ENCODE data around the gene MMP25. TPM values are rescaled to one million over a fixed set of nuclear protein-coding genes. Genes with fewer than 3 reads are reported as not detected.

MMP25 gene
- total RNA-seq, 1 donor, result not detected

DNA sequence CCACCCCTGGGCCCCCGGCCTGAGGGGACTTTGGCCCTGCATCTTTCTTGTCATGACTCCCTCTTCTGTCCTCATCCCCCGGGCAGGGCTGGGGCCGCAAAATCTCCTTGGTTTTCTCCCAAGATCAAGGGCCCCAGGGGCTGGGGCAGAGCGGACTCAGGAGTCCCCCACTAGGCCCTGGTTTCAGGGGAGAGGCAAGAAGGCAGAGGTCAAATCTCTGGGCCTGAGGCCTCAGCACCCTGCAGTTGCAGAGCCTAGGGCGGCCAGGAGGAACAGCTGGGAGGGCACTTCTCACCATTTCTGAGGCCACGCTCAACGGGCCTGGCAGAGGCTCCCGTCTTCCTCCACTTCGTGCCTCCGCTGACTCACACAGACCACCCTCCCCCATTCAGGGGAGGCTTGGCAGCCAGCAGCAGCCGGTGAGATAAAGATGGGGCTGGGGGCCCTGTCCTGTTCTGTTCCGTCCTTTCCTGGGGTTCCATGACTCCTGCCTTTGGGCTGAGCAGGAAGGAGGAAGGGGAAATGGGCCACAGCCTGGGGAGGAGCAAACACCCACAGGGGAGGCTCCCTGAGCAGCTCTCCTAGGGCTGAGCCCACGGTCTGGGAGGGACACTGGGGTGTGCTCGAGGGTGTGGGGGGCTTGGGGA is 40.4 kb downstream of the MMP25 start:
- DNase-seq (ENCODE audit: low read depth), result no peak
- TF ChIP-seq, protein P1, sequence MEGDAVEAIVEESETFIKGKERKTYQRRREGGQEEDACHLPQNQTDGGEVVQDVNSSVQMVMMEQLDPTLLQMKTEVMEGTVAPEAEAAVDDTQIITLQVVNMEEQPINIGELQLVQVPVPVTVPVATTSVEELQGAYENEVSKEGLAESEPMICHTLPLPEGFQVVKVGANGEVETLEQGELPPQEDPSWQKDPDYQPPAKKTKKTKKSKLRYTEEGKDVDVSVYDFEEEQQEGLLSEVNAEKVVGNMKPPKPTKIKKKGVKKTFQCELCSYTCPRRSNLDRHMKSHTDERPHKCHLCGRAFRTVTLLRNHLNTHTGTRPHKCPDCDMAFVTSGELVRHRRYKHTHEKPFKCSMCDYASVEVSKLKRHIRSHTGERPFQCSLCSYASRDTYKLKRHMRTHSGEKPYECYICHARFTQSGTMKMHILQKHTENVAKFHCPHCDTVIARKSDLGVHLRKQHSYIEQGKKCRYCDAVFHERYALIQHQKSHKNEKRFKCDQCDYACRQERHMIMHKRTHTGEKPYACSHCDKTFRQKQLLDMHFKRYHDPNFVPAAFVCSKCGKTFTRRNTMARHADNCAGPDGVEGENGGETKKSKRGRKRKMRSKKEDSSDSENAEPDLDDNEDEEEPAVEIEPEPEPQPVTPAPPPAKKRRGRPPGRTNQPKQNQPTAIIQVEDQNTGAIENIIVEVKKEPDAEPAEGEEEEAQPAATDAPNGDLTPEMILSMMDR (IDR thresholded peaks at IDR 0.05; ENCODE audit: insufficient read depth, low read length), result no peak
- no peak overlapping the region for H3K4me3 ChIP-seq (ENCODE audit: low read depth, low read length)

DNA sequence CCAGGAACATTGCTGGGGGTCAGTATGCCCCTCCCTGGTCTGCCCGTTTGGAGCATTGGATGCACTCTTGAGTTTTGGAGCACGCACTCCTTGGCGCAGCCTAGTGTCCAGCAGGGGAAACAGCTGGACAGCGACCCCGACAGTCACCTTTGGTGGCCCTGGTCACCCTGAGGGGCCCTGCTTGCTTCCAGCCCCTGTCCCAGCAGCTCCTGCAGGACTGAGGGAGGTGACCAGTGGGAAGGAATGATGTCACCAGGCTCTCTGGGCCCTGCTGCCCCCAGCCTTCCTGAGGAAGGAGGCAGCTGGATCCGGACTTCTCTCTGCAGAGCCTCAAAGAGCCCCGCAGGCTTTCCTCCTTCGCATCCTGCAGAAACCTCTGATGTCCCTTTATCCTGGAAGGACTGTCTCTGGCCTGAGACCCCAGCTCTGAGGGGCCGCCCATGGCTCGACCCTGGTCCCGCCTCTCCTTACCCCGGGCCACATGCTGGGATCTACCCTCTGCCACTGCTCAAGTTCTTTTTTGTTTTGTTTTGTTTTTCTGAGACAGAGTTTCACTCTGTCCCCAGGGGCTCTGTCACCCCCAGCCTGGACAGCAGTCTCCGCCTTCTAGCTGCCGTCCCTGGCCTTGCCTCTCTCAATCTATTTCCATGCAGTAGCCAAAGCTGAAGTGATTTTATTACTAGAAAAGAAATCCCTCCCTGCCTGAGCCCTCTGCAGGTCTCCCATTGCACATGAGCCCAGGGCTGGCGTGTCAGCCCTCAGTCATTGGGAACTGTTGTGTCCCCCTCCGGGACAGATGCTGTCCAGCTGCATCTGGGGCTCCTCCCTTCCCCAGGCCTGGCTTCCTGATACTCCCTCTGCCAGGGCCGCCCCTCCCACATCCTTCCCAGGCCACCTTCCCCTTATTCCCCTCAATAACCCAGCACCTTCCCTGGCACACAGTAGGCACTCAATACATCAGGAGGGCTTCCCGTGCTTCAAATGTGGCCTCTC is 41.2 kb downstream of the MMP25 start:
- TF ChIP-seq, protein P1 (IDR thresholded peaks at IDR 0.05; ENCODE audit: insufficient read depth, low read length), result peak; percentile 30
- DNase-seq (ENCODE audit: low read depth), result no peak
- no peak overlapping the region for H3K4me3 ChIP-seq (ENCODE audit: low read depth, low read length)

DNA sequence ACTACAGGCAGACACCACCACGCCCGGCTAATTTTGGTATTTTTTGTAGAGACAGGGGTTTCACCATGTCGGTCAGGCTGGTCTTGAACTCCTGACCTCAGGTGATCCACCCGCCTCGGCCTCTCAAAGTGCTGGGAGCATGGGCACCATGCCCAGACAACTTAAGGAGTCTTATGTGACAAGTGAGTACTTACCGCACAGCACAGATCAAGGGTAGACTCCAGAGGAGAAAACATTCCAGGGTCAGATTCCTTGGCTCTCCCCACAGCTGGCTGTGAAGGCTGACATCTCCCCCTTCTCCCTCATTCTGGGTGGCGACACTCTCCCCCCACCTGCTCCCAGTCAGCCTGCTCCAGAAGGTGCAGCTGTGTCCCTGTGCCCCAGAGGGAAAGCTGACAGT is 42.1 kb downstream of the MMP25 start:
- DNase-seq (ENCODE audit: low read depth), result no peak
- TF ChIP-seq, protein P1 (IDR thresholded peaks at IDR 0.05; ENCODE audit: insufficient read depth, low read length), result no peak
- no peak overlapping the region for H3K4me3 ChIP-seq (ENCODE audit: low read depth, low read length)

DNA sequence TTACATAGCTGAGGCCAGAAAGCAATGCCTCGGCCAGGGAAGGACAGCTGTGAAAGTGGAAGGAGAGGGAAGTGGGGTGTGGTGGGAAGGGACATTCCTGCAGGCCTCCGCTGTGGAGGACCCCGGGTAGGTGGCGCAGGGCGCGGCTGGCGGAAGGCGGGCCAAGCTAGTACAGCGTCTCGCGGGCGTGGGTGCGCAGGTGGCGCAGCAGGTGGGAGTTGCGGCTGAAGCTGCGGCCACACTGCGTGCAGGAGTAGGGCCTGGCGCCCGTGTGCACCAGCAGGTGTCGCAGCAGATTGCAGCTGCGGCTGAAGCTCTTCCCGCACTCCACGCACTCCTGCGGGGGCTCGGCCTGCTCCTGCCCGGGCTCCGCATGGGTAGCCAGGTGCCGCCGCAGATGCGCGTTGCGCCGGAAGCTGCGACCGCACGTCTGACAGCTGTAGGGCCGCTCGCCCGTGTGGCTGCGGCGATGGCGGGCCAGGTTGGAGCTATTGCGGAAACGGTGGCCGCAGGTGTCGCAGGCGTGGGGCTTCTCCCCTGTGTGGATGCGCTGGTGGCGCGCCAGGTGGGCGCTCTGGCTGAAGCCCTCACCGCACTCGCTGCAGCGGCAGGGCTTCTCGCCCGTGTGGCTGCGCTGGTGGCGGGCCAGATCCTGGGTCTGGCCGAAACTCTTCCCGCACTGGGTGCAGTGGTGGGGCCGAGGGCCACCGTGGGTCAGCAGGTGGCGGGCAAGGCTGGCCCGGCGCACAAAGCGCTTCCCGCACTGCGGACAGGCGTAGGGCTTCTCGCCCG is 42.8 kb downstream of the MMP25 start:
- DNase-seq (ENCODE audit: low read depth), result no peak
- H3K4me3 ChIP-seq (ENCODE audit: low read depth, low read length), result no peak overlapping the region
- TF ChIP-seq, protein P1 (IDR thresholded peaks at IDR 0.05; ENCODE audit: insufficient read depth, low read length), result no peak

DNA sequence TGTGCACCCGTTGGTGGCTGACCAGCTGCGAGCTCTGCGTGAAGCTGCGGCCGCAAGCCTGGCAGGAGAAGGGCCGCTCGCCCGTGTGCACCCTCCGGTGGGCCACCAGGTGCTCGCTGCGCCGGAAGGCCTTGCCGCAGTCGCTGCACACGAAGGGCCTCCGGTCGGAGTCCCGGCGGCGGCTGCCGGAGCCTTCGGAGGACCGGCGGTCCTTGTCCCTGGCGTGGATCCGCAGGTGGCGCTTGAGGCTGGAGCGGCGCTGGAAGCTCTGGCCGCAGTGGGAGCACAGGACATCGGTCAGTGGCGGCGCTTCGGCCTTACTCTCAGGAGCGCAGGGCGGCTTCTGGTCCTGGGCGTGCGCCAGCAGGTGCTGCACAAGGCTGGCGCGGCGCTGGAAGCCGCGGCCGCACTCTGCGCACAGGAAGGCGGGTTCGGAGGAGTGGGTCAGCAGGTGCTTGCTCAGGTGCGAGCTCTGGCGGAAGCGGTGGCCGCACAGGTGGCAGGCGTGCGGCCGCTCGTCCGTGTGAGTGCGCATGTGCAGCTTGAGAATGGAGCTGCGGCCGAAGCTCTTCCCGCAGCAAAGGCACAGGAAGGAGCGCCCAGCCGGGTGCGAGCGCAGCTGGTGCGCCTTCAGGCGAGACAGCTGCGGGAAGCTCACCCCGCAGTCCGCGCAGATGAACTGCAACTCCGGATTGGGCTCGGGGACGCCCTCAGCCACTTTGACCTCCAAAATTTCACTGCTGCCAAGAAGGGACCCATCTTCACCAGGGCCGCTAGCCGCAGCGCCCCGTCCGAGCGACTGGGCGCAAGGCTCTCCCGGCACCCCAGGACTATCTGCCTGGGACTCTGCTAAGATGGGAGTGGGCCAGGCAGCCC is 43.6 kb downstream of the MMP25 start:
- no peak for DNase-seq (ENCODE audit: low read depth)

More for the DNA sequence above, 43.6 kb downstream of the MMP25 start:
- H3K4me3 ChIP-seq (ENCODE audit: low read depth, low read length), result no peak overlapping the region
- TF ChIP-seq, protein P1 (IDR thresholded peaks at IDR 0.05; ENCODE audit: insufficient read depth, low read length), result no peak
